Diencephalon (tissue), 1 donor: ENCODE data around the gene ACTRT1. TPM values are rescaled to one million over a fixed set of nuclear protein-coding genes. Genes with fewer than 3 reads are reported as not detected.

Experiments
- total RNA-seq: library from RNA; depleted of rRNA; stranded (reverse); fragments of >200 nt; gene quantifications from one replicate; pipeline ENCODE4 v1.2.3, GENCODE V29; 2014

Gene ACTRT1
- total RNA-seq: not detected

GRCh38 chrX:128052303-128052702 is at the start of gene ACTRT1:
Gene ACTRT1 (minus strand): TSS chrX:128052403. CDS start chrX:128052206, 197 bp downstream.

